Neural progenitor cell (in vitro differentiated cells): ENCODE measurements around the gene PYDC1.

ENCODE experiments used
- CTCF ChIP-seq: fragments of 200-600 bp; sonication (generic); IDR thresholded peaks from 2 replicates; pipeline ENCODE4 v1.5.1; 2017; ENCODE audit warnings: antibody characterized with exemption, mild to moderate bottlenecking
- EZH2 ChIP-seq: fragments of 200-600 bp; sonication (generic); IDR thresholded peaks from 2 replicates; pipeline ENCODE4 v1.6.1; 2017; ENCODE audit warnings: antibody characterized with exemption, mild to moderate bottlenecking, moderate library complexity
- EZH2phosphoT487 ChIP-seq: fragments of 200-600 bp; sonication (generic); IDR thresholded peaks from 2 replicates; pipeline ENCODE4 v1.6.1; 2017; ENCODE audit warnings: antibody characterized with exemption

GRCh38 chr16:31213342-31213741, 3.6 kb downstream of the PYDC1 start:
- no peak for TF ChIP-seq CTCF
- TF ChIP-seq EZH2 = no peak
- no peak for TF ChIP-seq EZH2phosphoT487
